GM18907 (cell line): ENCODE data around the gene ZAR1L.
"Not testable (repeated sequence)": the region's sequence is repeated elsewhere in the genome, so short reads cannot be mapped to it uniquely, and the experiment has no call there.

Experiments used
- ATAC-seq: cut with Tn5 transposase; IDR thresholded peaks from one replicate; pipeline ENCODE4 v1.9.1; 2021; ENCODE audit warnings: mild to moderate bottlenecking, moderate library complexity; ENCODE audit not compliant: unreplicated experiment

The ZAR1L gene, protein sequence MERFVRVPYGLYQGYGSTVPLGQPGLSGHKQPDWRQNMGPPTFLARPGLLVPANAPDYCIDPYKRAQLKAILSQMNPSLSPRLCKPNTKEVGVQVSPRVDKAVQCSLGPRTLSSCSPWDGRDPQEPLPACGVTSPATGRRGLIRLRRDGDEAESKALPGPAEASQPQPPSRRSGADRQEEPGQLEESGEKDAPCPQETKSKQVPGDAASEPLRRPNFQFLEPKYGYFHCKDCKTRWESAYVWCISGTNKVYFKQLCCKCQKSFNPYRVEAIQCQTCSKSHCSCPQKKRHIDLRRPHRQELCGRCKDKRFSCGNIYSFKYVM

GRCh38 chr13:32315238-32316027 is at the start of gene ZAR1L, which contains the start of gene BRCA2:
Gene ZAR1L (minus strand): TSS chr13:32315363. CDS start chr13:32311925, 3,438 bp downstream.
Gene BRCA2 (plus strand): TSS chr13:32315508. CDS start chr13:32316461, 953 bp downstream.
- peak; percentile 94 for ATAC-seq

GRCh38 chr13:32362574-32362973 is 47.4 kb upstream of the ZAR1L start:
- ATAC-seq: no peak

- not testable (repeated sequence) for ATAC-seq
Observed at GRCh38 chr13:32355935-32356334, 40.8 kb upstream of the ZAR1L start.

DNA sequence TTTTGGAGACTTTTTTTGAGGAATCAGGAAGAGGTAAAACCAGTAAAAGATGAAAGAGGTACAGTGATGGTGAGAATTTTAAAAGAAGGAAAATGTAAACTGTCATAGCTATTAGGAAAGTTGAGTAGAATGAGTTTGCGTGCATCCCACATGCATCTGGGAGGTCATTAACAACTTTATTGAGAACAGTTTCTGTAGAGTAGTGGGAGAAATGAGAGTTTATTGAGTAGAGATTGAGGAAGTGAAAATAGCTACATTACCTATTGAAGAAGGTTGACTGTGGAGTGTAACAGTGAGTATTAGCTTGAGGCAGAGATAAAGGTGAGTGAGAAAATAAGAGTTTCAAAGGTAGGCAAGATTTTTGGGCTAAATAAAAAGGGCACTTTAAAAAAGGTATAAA is 38.9 kb upstream of the ZAR1L start:
- no peak for ATAC-seq

GRCh38 chr13:32350839-32351441 is 35.8 kb upstream of the ZAR1L start:
- ATAC-seq: not testable (repeated sequence)

GRCh38 chr13:32347651-32348050 is 32.5 kb upstream of the ZAR1L start:
- no peak for ATAC-seq

- no peak for ATAC-seq
Observed at GRCh38 chr13:32340914-32341313, 25.8 kb upstream of the ZAR1L start.

GRCh38 chr13:32334671-32335070 is 19.5 kb upstream of the ZAR1L start:
- no peak for ATAC-seq

GRCh38 chr13:32330441-32330840 is 15.3 kb upstream of the ZAR1L start:
- ATAC-seq: no peak

- no peak for ATAC-seq
Observed at GRCh38 chr13:32323912-32324311, 8.7 kb upstream of the ZAR1L start.

DNA sequence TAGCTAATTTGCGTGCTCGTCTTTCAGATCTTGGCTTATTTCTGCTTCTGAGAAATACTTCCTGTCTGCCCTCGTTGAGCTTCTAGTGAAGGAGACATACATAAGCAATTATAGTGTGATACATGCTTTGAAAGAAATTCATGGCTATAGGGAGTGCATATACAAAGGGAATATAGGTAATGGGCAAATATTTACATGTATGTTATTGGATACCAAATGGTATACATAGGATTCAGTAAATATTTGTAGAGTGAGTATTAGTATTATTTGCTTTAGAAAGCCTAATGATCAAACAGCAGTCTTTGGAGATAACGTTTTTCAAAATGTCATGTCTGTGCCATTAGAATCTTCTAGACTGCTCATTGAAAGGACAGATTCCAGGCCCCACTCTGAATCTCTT is 5.4 kb upstream of the ZAR1L start:
- no peak for ATAC-seq

DNA sequence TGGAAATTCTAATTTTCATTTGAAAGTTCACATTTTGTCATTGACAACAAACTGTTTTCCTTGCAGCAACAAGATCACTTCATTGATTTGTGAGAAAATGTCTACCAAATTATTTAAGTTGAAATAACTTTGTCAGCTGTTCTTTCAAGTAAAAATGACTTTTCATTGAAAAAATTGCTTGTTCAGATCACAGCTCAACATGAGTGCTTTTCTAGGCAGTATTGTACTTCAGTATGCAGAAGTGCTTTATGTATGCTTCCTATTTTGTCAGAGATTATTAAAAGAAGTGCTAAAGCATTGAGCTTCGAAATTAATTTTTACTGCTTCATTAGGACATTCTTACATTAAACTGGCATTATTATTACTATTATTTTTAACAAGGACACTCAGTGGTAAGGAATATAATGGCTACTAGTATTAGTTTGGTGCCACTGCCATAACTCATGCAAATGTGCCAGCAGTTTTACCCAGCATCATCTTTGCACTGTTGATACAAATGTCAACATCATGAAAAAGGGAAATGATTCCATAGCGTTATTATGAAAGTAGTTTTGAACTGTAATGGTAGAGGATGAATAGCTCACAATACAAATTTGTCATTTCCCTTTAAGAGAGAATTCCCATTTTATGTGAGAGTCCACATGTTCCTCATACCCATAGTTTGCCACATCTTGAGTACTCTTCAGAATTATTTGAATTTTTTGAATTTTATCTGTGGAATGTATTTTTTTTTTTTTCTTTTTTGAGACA is 2.7 kb upstream of the ZAR1L start:
- no peak for ATAC-seq

DNA sequence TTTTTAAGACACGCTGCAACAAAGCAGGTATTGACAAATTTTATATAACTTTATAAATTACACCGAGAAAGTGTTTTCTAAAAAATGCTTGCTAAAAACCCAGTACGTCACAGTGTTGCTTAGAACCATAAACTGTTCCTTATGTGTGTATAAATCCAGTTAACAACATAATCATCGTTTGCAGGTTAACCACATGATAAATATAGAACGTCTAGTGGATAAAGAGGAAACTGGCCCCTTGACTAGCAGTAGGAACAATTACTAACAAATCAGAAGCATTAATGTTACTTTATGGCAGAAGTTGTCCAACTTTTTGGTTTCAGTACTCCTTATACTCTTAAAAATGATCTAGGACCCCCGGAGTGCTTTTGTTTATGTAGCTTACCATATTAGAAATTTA is 1.3 kb upstream of the ZAR1L start:
- no peak for ATAC-seq

- ATAC-seq: peak; percentile 53
Observed at GRCh38 chr13:32316028-32316339, 821 bp upstream of the ZAR1L start.

GRCh38 chr13:32314271-32315237 is 609 bp downstream of the ZAR1L start:
- ATAC-seq: peak; percentile 33

DNA sequence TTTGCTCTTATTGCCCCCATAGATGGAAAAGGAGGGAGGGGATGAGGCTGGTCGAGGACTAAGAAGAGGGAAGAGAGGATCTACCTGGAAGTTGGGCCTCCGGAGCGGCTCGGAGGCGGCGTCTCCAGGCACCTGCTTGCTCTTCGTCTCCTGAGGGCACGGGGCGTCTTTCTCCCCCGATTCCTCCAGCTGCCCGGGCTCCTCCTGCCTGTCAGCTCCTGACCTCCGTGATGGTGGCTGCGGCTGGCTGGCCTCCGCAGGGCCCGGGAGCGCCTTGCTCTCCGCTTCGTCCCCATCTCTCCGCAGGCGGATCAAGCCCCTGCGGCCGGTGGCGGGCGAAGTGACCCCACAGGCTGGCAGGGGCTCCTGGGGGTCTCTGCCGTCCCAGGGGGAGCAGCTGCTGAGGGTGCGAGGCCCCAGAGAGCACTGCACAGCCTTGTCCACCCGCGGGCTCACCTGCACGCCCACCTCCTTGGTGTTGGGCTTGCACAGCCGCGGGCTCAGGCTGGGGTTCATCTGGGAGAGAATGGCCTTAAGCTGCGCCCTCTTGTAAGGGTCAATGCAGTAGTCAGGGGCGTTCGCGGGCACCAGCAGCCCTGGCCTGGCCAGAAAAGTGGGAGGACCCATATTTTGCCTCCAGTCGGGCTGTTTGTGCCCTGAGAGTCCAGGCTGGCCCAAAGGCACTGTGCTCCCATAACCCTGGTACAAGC is 3.8 kb downstream of the ZAR1L start:
- no peak for ATAC-seq

- peak; percentile 55 for ATAC-seq
Observed at GRCh38 chr13:32310134-32310706, 4.9 kb downstream of the ZAR1L start.

DNA sequence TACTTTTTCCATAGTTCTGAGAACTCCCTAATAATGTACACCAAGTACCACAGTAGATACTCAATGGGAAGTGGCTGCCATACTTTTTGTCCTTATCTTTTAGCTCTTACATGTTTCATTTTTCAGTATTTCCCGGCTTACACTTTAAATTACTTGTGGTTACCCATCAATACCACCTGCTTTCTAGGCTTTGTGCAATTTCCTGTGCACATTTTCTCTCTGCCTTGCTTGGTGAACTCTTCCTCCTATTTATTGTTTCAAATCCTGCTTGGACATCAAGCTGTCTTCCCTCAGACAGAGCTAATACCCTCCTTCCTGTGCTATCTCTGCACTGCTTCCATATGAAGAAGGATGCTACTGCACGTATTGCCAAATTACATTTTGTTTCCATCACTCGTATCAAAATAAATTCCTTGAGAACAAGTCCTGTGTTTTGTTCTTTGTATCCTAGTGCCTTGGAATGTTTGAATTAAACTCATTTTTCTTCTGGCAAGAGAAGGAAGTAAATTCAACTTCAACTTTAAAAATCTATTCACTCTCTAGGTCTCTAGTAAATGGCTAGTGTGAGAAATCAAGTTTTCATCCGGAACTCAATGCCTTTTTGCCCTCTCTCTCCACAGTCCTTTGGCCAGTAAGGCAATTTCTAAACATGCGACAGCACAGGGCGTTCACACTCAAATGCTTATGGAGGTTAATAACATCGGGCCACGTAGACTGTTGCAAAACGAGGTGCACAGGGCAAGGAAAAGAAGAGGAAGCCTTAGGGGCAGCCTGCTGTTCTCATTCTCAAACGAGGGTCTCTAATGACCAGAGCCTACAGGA is 5.6 kb downstream of the ZAR1L start:
- no peak for ATAC-seq
